SK-N-SH (cell line): ENCODE data around the gene NDFIP1.

Experiments used
- EZH2phosphoT487 ChIP-seq: fragments of 200-600 bp; sonication (generic); IDR thresholded peaks from 2 replicates; pipeline ENCODE4 v1.6.1; 2017; ENCODE audit warnings: low read depth, mixed run types, mild to moderate bottlenecking, antibody characterized with exemption, moderate library complexity, borderline replicate concordance
- MAX ChIP-seq: IDR thresholded peaks from 2 replicates; pipeline ENCODE4 v1.4.0; 2012; ENCODE audit warnings: low read depth

DNA sequence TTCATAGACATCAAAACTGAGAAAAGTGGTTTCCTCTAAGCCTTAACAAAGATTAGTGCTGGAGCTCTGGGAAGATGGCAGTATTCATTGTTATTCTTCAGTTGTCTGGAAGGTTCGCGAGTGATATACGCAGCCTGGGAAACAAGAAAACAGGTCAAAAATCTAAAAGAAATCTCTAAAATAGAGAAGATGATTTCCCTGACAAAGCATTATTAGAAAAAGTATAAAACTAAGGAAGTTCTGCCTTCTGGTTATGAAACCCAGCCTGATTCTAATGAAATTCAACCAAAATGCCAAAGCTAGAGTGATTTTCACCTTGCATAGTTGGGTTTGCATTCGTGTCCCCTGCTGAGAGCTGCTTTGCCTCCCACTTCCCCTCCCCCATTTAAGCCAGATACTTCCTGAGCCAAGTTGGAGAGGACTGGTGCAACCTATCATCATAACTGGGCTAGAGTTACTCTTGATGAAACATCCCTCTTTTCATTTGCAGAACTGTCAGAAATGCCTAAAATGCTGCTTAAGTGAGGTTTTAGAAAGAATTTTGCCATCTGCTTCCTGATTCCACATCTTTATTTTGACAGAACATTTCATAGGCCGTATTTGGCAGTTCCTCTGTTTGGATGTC is 48.4 kb downstream of the NDFIP1 start:
- TF ChIP-seq EZH2phosphoT487: no peak
- no peak for TF ChIP-seq MAX
